ENCODE measurements around the gene UNC13B.

DNA sequence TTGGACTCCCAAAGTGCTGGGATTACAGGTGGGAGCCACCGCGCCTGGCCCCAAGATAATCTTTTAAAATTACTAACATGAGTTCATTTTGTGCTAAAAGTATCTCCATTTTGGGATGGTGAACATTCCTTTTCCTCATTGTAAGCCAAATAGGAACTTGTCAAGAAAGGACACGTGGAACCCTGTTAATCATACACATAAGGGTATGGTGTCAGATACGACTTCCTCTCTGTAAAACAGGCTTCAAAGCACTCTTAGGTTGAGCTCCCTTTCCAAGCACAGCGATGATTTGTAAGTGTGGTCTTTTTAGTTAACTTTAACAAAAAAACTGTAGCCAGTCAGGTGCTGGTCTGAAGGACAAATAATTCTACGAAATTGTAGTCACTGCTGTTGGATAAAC, 132.7 kb downstream of the UNC13B start:
- TF ChIP-seq POLR2A (IDR thresholded peaks at IDR 0.05; ENCODE audit: low read depth, low read length) (no peak), POLR2AphosphoS5 (IDR thresholded peaks at IDR 0.05; ENCODE audit: low read depth, low read length) (no peak), TAF1 (IDR thresholded peaks at IDR 0.05; ENCODE audit: borderline replicate concordance, low read depth, low read length) (no peak)

Data from GM12892 (cell line).